H1 (cell line): ENCODE data around the gene DNASE1L1. TPM values are rescaled to one million over a fixed set of nuclear protein-coding genes. Genes with fewer than 3 reads are reported as not detected.

Experiments
- CTCF ChIA-PET: fragments of 300-600 bp; sonication (Branson Sonifier 250); formaldehyde crosslinking; loops from one replicate; lab custom pipeline; 2021; ENCODE audit not compliant: partially characterized antibody; lab: Charles Lee
- POLR2A ChIA-PET: fragments of 300-600 bp; sonication (Branson Sonifier 250); formaldehyde crosslinking; loops from one replicate; lab custom pipeline; 2021; ENCODE audit warnings: inconsistent platforms; ENCODE audit not compliant: partially characterized antibody; lab: Charles Lee
- DNase-seq, 2 experiments: peaks; one replicate each; pipeline versions ENCODE4 v3.0.0 to v3.0.0-alpha.2; 2010 to 2022; ENCODE audit warnings: low spot score in 2 of 2, low read depth in 1 of 2, mixed read lengths in 1 of 2
- FAIRE-seq: peaks from 2 replicates; lab custom pipeline; 2011; peaks lifted over from hg19 to GRCh38; lab: Jason Lieb, UNC
- H2AFZ ChIP-seq: 2 replicates; pipeline ENCODE4 v1.8.1; 2012; ENCODE audit warnings: low read length, inconsistent platforms
- H2AK5ac ChIP-seq: 2 replicates; pipeline ENCODE4 v1.6.1; 2013; ENCODE audit warnings: low read depth, low read length
- H2BK120ac ChIP-seq: replicated peaks from 2 replicates; pipeline ENCODE3; 2013; ENCODE audit warnings: low read depth, low read length, inconsistent platforms
- H2BK12ac ChIP-seq: 2 replicates; pipeline ENCODE4 v1.6.1; 2013; ENCODE audit warnings: low read depth, low read length
- H2BK15ac ChIP-seq: 2 replicates; pipeline ENCODE4 v1.6.1; 2013; ENCODE audit warnings: low read length
- H2BK20ac ChIP-seq: 2 replicates; pipeline ENCODE4 v1.6.1; 2013; ENCODE audit warnings: low read length
- H2BK5ac ChIP-seq: 2 replicates; pipeline ENCODE4 v1.6.1; 2013; ENCODE audit warnings: low read depth, low read length
- H3K14ac ChIP-seq: 2 replicates; pipeline ENCODE4 v1.6.1; 2013; ENCODE audit warnings: inconsistent platforms; ENCODE audit not compliant: insufficient read length
- H3K18ac ChIP-seq: 2 replicates; pipeline ENCODE4 v1.6.1; 2013; ENCODE audit warnings: low read length; ENCODE audit errors: extremely low read depth
- H3K23ac ChIP-seq: 2 replicates; pipeline ENCODE4 v1.6.1; 2013; ENCODE audit warnings: inconsistent platforms; ENCODE audit not compliant: insufficient read length
- H3K23me2 ChIP-seq: 2 replicates; pipeline ENCODE4 v1.6.1; 2013; ENCODE audit warnings: low read depth, low read length
- H3K27ac ChIP-seq: 2 replicates; pipeline ENCODE4 v1.6.1; 2011; ENCODE audit warnings: low read depth, low read length, inconsistent platforms
- H3K27me3 ChIP-seq, 4 experiments: replicated peaks in 1 of 4; 1 replicate in 1 of 4; 2 replicates in 3 of 4; pipeline versions ENCODE4 v1.6.1 to v1.8.1; 2011 to 2013; ENCODE audit warnings: low read length in 3 of 4, mild to moderate bottlenecking in 3 of 4, inconsistent platforms in 2 of 4, mixed read lengths in 2 of 4, moderate library complexity in 1 of 4; ENCODE audit not compliant: control insufficient read depth in 3 of 4, insufficient read depth in 3 of 4; ENCODE audit errors: extremely low read depth in 1 of 4
- H3K36me3 ChIP-seq, 4 experiments: 2 replicates each; pipeline versions ENCODE4 v1.6.1 to v1.8.1; 2011 to 2013; ENCODE audit warnings: mild to moderate bottlenecking in 4 of 4, low read length in 3 of 4, moderate library complexity in 2 of 4, control low read depth in 1 of 4, inconsistent platforms in 1 of 4; ENCODE audit not compliant: insufficient read depth in 4 of 4, control insufficient read depth in 2 of 4
- H3K4ac ChIP-seq: replicated peaks from 2 replicates; pipeline ENCODE3; 2013; ENCODE audit warnings: low read length, low read depth, mixed read lengths, inconsistent platforms; ENCODE audit not compliant: insufficient read length
- H3K4me1 ChIP-seq, 4 experiments: replicated peaks in 1 of 4; 1 replicate in 1 of 4; 2 replicates in 3 of 4; pipeline versions ENCODE4 v1.6.1 to v1.8.1; 2011 to 2013; ENCODE audit warnings: low read length in 3 of 4, inconsistent platforms in 2 of 4, mixed read lengths in 1 of 4; ENCODE audit not compliant: insufficient read depth in 4 of 4, control insufficient read depth in 3 of 4
- H3K4me2 ChIP-seq, 2 experiments: 2 replicates each; pipeline versions ENCODE4 v1.6.1 to v1.8.1; 2011 to 2013; ENCODE audit warnings: low read depth in 2 of 2, low read length in 2 of 2, control low read depth in 1 of 2, inconsistent platforms in 1 of 2, mild to moderate bottlenecking in 1 of 2; ENCODE audit not compliant: insufficient read depth in 1 of 2
- H3K4me3 ChIP-seq, 4 experiments: fragments of 200-600, 300-600 bp in 1 of 4; sonication (generic), shearing (Covaris generic), sonication (Bioruptor Twin) in 1 of 4; 2 replicates each; pipeline versions ENCODE4 v1.5.1 to v1.8.1; 2011 to 2016; ENCODE audit warnings: low read length in 4 of 4, low read depth in 3 of 4, control low read depth in 2 of 4, inconsistent platforms in 2 of 4, mild to moderate bottlenecking in 2 of 4, mixed read lengths in 1 of 4, moderate library complexity in 1 of 4; ENCODE audit not compliant: insufficient read depth in 2 of 4; ENCODE audit errors: extremely low read depth in 1 of 4
- H3K56ac ChIP-seq: replicated peaks from 2 replicates; pipeline ENCODE3; 2013; ENCODE audit warnings: low read depth, mild to moderate bottlenecking, mixed read lengths, low read length, inconsistent platforms; ENCODE audit not compliant: insufficient read length
- H3K79me1 ChIP-seq: 2 replicates; pipeline ENCODE4 v1.6.1; 2013; ENCODE audit warnings: low read depth, low read length, control low read depth
- H3K79me2 ChIP-seq, 2 experiments: 2 replicates each; pipeline versions ENCODE4 v1.6.1 to v1.8.1; 2012 to 2013; ENCODE audit warnings: low read length in 2 of 2, mild to moderate bottlenecking in 2 of 2, inconsistent platforms in 1 of 2; ENCODE audit not compliant: insufficient read depth in 2 of 2, control insufficient read depth in 1 of 2
- H3K9ac ChIP-seq, 4 experiments: replicated peaks in 1 of 4; 1 replicate in 1 of 4; 2 replicates in 3 of 4; pipeline versions ENCODE4 v1.6.1 to v1.8.1; 2011 to 2013; ENCODE audit warnings: low read depth in 3 of 4, low read length in 3 of 4, control low read depth in 2 of 4, mild to moderate bottlenecking in 2 of 4, moderate library complexity in 2 of 4, inconsistent platforms in 1 of 4; ENCODE audit errors: extremely low read depth in 1 of 4
- H3K9me3 ChIP-seq, 2 experiments: 2 replicates each; pipeline versions ENCODE4 v1.6.1 to v1.8.1; 2012 to 2013; ENCODE audit warnings: mild to moderate bottlenecking in 2 of 2, moderate library complexity in 2 of 2, control low read depth in 1 of 2, inconsistent platforms in 1 of 2, low read depth in 1 of 2, low read length in 1 of 2, mixed read lengths in 1 of 2; ENCODE audit not compliant: insufficient read depth in 2 of 2
- H4K20me1 ChIP-seq, 2 experiments: replicated peaks in 1 of 2; 2 replicates each; pipeline versions ENCODE3 to v1.8.1; 2011 to 2013; ENCODE audit warnings: inconsistent platforms in 2 of 2, low read length in 2 of 2, mild to moderate bottlenecking in 1 of 2; ENCODE audit not compliant: insufficient read depth in 2 of 2, control insufficient read depth in 1 of 2
- H4K5ac ChIP-seq: 2 replicates; pipeline ENCODE4 v1.6.1; 2013; ENCODE audit warnings: low read length, low read depth, mixed read lengths, inconsistent platforms; ENCODE audit not compliant: insufficient read length
- H4K8ac ChIP-seq: 2 replicates; pipeline ENCODE4 v1.8.0; 2013; ENCODE audit warnings: mild to moderate bottlenecking, moderate library complexity, low read length, inconsistent platforms; ENCODE audit not compliant: insufficient read depth; ENCODE audit errors: extremely low read depth
- H4K91ac ChIP-seq: replicated peaks from 2 replicates; pipeline ENCODE3; 2013; ENCODE audit warnings: low read length, mixed read lengths, inconsistent platforms; ENCODE audit not compliant: insufficient read length
- CHD1 ChIP-seq: IDR thresholded peaks from 2 replicates; pipeline ENCODE4 v1.6.1; 2012; ENCODE audit warnings: low read depth, low read length, improper control_type of control experiment
- CTBP2 ChIP-seq: IDR thresholded peaks from 2 replicates; pipeline ENCODE4 v1.7.0; 2011; ENCODE audit warnings: borderline replicate concordance, mild to moderate bottlenecking, moderate library complexity, mixed read lengths, low read length; ENCODE audit not compliant: insufficient read depth, insufficient read length
- EGR1 ChIP-seq: IDR thresholded peaks from 2 replicates; pipeline ENCODE4 v1.6.1; 2011; ENCODE audit warnings: low read depth, low read length, borderline replicate concordance
- KDM4A ChIP-seq: IDR thresholded peaks from one replicate; pipeline ENCODE4 v1.7.1; 2012; ENCODE audit warnings: low read depth, mild to moderate bottlenecking, moderate library complexity, low read length, inconsistent platforms; ENCODE audit not compliant: severe bottlenecking
- KDM5A ChIP-seq: fragments of 200-600 bp; IDR thresholded peaks from 2 replicates; pipeline ENCODE4 v1.7.1; 2012; ENCODE audit warnings: mild to moderate bottlenecking, low read length, inconsistent platforms, mixed read lengths
- NANOG ChIP-seq: IDR thresholded peaks from 2 replicates; pipeline ENCODE4 v1.6.1; 2011; ENCODE audit warnings: low read length, low read depth, mild to moderate bottlenecking, inconsistent platforms; ENCODE audit not compliant: insufficient read depth, poor library complexity, severe bottlenecking
- NRF1 ChIP-seq: IDR thresholded peaks from 2 replicates; pipeline ENCODE4 v1.6.1; 2011; ENCODE audit warnings: mild to moderate bottlenecking, low read depth, low read length, improper control_type of control experiment
- POLR2AphosphoS5 ChIP-seq: IDR thresholded peaks from 2 replicates; pipeline ENCODE4 v1.6.1; 2011; ENCODE audit warnings: low read depth, low read length
- SRF ChIP-seq: IDR thresholded peaks from 2 replicates; pipeline ENCODE4 v1.6.1; 2011; ENCODE audit warnings: mild to moderate bottlenecking, low read depth, low read length, moderate library complexity
- WGBS, 2 experiments: shearing (Covaris generic) in 1 of 2; methylation state at CpG; one replicate each; pipeline versions ENCODE4 v1.1.6 to v1.1.7; 2013 to 2015; ENCODE audit warnings: low lambda C conversion rate in 2 of 2, mixed read lengths in 2 of 2, inconsistent platforms in 1 of 2, low coverage in 1 of 2, missing lambda C conversion rate in 1 of 2; ENCODE audit not compliant: insufficient replicate concordance in 2 of 2, insufficient coverage in 1 of 2, insufficient read length in 1 of 2; ENCODE audit errors: extremely low coverage in 1 of 2, missing lambda C conversion rate in 1 of 2; 5-methylcytosine and 5-hydroxymethylcytosine counted together
- polyA plus RNA-seq, 7 experiments: library from polyadenylated mRNA; depleted of rRNA in 3 of 7; stranded (reverse) in 5 of 7; unstranded in 2 of 7; fragments of >200 nt in 5 of 7; fragments of 200-250 nt in 2 of 7; gene quantifications; 1 replicate in 5 of 7; 2 replicates in 1 of 7; 4 replicates in 1 of 7; pipeline versions ENCODE4 v1.2.1 to v1.2.3, GENCODE V29; 2011 to 2013; ENCODE audit warnings: missing spikeins in 2 of 7, mixed read lengths in 2 of 7
- total RNA-seq: library from RNA; stranded (reverse); fragmentation: NEBNext Ultra II Directional; extraction: Animal tissue kit (Norgen Biotek cat#: 25700); gene quantifications from 2 replicates; pipeline ENCODE4 v1.2.1, GENCODE V29; 2021
- TF ChIP-seq, protein P1 (sequence below): IDR thresholded peaks from 2 replicates; pipeline ENCODE4 v1.6.1; 2012; ENCODE audit warnings: inconsistent platforms

DNASE1L1 gene
- total and polyA plus RNA-seq, 2 of the 8 experiments (the other 6 are each of a cell fraction or from before 2014, with no cell fraction given): 8.7 to 30.0 TPM

DNA sequence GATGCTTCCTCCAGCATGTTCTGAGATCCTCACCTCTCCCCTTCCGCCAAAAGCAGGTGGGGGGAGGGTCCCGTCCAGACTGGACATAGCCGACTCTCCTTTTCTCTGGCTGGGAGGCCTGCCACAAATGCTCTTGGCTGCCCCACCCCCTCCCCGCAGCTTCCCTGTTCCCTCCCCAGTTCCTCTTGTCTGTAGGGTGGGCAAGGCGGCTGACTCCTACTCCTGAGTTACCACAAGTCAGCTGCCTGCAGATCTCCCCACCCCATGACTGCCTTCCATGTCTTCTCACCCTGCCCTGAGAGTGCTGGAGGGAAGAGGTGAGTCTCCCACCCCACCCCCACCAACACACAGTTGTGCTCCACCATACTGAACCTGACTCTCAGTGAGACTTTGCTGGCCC, 22.3 kb upstream of the DNASE1L1 start:
- H3K79me1 ChIP-seq: no peaks in the 10 kb centered on the region
- H4K20me1 ChIP-seq: peaks cover 0 to 4% of the 10 kb centered on the region in 2 experiments
- no peak overlapping the region for H2AK5ac ChIP-seq
- H3K4me3 ChIP-seq: no peak overlapping the region
- H2BK15ac ChIP-seq: no peak overlapping the region
- no peak overlapping the region for H2BK20ac ChIP-seq
- H4K5ac ChIP-seq: no peak overlapping the region
- no CpG with 5 or more reads among the region's 5 CpGs for WGBS, 2 experiments
- no peak overlapping the region for H3K4me2 ChIP-seq
- no peak overlapping the region for H2BK120ac ChIP-seq
- no peak overlapping the region for H2BK5ac ChIP-seq
- H3K23ac ChIP-seq: no peak overlapping the region
- H3K36me3 ChIP-seq: peaks cover 0 to 14% (median 7%) of the 10 kb centered on the region in 4 experiments; a peak in 5 of 8 replicates
- peaks cover 4% of the 10 kb centered on the region; the same call in 1 of the 2 replicates for H3K23me2 ChIP-seq
- no peaks in the 10 kb centered on the region for H3K9me3 ChIP-seq
- no peak overlapping the region for H4K91ac ChIP-seq
- POLR2A ChIA-PET: interaction anchor here (1.3 to 2.0 kb wide), 2 partner anchors 15 to 34 kb away, joined by 4 to 7 read pairs; partner anchors contain the start of gene RPL10
- H2AFZ ChIP-seq: no peak overlapping the region
- no peak overlapping the region for H3K4ac ChIP-seq
- no peak overlapping the region for H3K27ac ChIP-seq
- H3K79me2 ChIP-seq: peaks cover 3 to 9% of the 10 kb centered on the region in 2 experiments; a peak in 2 of 4 replicates
- CTCF ChIA-PET: interaction anchor here (0.6 to 1.9 kb wide), 3 partner anchors 18 to 77 kb away, joined by 3 to 7 read pairs (median 3); no protein-coding TSS in a partner anchor
- no peaks in the 10 kb centered on the region for H3K27me3 ChIP-seq
- no peak overlapping the region for H3K56ac ChIP-seq
- H3K9ac ChIP-seq: no peak overlapping the region
- H3K4me1 ChIP-seq: no peaks in the 10 kb centered on the region
- no peak overlapping the region for H3K14ac ChIP-seq
- FAIRE-seq (no peak), DNase-seq (no peak)
- H4K8ac ChIP-seq: no peak overlapping the region
- H2BK12ac ChIP-seq: no peak overlapping the region
- H3K18ac ChIP-seq: no peak overlapping the region
- no peak for TF ChIP-seq KDM5A
- no peak for TF ChIP-seq POLR2AphosphoS5
- TF ChIP-seq NRF1: no peak
- no peak for TF ChIP-seq SRF
- TF ChIP-seq EGR1: no peak
- TF ChIP-seq CTBP2: no peak
- no peak for TF ChIP-seq CHD1
- TF ChIP-seq NANOG: no peak
- TF ChIP-seq KDM4A: no peak
- TF ChIP-seq, protein P1, sequence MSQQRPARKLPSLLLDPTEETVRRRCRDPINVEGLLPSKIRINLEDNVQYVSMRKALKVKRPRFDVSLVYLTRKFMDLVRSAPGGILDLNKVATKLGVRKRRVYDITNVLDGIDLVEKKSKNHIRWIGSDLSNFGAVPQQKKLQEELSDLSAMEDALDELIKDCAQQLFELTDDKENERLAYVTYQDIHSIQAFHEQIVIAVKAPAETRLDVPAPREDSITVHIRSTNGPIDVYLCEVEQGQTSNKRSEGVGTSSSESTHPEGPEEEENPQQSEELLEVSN: no peak
